GM19397 (cell line): Measurements from ENCODE around the gene ACTN4.

Experiments
- ATAC-seq: cut with Tn5 transposase; IDR thresholded peaks from one replicate; pipeline ENCODE4 v1.9.1; 2021; ENCODE audit warnings: mild to moderate bottlenecking, moderate library complexity; ENCODE audit not compliant: unreplicated experiment

Gene ACTN4

DNA sequence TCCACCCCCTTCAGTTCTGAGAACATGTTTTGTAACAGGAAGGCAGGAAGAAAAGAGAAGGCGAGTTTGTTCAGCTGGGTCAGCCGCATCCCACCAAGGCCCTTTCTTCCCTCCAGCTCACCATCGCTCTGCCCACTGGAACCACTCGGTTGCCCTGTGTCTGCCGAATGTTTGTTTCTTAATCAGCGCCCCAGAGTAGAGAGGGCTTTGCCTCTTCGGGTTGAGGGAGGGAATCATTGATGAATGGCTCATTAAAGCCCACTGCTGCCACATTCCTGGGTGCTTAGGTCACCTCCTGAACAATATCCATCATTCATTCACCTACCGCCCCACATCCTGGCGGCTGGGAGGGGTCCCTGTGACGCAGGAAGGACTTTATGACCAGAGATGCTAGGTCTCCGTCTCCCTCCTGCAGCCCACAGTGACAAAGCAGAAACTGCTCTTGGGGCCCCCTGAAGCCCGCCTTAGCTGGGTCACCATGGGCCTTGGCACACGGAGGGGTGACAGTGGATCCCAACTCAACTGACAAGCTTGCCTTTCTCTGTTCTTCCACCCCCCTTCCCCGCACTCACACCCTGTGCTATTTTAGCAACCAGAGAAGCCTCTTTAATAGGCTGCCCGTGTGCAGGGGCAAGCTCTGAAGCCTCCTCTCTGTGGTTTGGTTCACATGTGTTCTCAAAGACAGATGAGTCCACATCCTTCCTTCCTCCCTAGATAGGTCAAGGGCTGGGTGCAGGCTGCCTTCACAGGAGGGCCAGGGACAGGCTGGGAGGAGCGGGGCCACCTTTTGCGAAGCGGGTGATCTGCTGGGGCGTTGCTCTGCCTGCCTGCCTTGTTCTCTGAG, 46.2 kb downstream of the ACTN4 start:
- peak; percentile 52 for ATAC-seq

DNA sequence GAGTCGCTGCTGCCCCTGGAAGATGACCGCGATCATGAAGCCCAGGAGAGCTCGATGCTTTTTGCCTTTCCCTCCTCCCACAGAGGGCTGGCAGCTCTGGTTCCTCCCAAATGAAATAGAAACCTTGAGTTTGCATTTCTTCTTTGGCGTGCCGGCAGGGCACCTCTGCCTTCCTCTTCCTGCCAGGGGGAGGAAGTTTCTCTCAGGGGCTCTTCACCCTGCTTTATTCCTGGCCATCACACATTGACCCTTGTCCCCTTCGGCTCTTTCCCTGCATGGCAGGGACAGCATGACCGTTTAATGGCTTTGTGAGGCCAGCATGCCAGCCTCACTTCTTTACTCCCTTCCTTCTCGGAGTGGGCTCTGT, 47.9 kb downstream of the ACTN4 start:
- no peak for ATAC-seq

DNA sequence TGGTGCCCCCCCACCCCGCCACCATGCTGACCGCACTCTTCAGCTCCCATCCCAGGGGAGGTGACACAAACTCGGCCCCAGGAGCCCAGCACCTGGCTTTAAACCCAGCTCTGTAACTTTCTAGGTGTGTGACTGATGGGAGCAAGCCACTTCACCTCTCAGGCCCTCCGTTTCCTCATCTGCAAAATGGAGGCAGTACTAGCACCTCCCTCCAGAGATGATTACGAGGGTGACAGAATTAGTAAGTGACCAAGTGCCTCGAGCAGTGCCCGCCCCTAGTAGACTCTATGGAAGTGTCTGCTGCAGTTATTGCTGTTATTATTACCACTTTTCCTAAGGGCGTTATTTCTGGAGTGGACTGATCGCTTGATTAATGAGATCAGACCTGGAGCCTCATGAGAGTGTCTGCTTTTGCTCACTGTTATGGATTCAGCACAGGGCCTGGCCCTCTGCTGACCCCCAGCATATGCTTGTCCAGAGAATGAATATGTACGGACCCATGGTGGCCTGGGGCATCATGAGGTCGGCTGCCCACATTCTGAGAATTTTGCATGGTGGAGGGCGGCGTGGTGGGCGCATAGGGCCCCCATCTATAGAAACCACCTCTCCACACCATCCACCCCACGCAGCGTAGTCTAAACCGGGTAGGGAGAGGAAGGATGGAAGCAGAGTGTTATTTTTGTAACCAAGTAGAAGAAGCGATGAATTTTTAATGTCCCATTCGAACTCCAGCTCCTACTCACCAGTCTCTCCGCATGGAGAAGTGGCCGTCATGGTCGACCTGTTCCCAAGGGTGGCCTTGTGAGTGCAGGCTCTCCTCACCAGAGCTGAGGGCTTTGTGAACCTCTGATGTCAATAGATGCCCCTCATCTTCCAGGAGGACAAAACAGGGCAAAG, 48.6 kb downstream of the ACTN4 start:
- no peak for ATAC-seq

DNA sequence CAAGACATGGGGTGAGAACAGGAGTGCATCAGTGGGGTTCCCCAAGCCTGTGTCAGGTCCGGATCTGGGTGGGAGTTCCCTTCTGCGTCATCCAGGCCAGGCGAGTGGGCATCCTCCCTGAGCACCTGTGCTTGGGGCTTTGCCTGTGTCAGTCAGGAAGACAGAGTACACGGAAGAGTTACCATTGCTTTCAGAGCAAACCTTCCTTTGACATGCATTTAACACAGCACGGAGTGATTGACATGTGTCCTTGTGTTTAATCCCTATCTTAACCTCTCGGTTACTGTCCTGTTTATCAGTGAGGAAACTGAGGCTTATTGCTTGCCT, 49.2 kb downstream of the ACTN4 start:
- ATAC-seq: no peak

DNA sequence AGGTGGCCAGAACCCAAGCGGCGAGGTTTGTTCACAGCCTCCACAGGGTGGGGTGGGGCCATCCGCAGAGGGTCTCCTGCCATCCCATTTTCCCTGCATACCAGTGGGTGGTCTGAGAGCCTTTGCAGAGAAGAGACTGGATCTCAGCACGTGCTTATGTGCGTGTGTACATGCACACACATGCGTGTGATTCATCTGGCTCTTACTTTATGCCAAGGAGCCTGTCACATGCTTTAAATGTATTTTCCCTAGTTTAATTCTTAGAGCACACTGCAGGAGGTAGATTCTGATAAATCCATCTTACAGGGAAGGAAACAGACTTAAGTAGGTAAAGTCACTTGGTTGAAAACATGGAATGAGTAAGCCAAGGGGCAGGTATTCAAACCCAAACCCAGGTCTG, 49.7 kb downstream of the ACTN4 start:
- ATAC-seq: no peak

DNA sequence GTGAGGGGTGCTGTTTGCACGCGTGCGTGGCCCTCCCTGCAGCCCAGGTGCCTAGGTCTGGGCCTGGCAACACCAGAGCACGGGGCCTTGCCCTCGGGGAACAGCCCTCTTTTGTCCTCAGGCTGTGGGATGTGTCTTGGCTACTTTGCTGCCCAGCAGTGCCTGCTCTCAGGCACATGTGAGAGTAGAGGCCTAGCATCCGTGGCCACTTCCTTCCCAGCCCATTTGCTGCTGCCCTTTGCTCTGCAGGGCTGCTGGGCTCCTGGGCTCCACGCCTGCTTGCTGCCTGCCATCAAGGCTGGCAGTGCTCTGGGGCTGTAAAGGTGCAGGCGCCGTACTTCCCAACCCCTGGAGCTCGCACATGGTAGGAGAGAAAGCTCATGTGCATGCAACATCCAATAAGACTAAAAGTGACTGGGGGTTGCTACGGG, 50.2 kb downstream of the ACTN4 start:
- no peak for ATAC-seq

DNA sequence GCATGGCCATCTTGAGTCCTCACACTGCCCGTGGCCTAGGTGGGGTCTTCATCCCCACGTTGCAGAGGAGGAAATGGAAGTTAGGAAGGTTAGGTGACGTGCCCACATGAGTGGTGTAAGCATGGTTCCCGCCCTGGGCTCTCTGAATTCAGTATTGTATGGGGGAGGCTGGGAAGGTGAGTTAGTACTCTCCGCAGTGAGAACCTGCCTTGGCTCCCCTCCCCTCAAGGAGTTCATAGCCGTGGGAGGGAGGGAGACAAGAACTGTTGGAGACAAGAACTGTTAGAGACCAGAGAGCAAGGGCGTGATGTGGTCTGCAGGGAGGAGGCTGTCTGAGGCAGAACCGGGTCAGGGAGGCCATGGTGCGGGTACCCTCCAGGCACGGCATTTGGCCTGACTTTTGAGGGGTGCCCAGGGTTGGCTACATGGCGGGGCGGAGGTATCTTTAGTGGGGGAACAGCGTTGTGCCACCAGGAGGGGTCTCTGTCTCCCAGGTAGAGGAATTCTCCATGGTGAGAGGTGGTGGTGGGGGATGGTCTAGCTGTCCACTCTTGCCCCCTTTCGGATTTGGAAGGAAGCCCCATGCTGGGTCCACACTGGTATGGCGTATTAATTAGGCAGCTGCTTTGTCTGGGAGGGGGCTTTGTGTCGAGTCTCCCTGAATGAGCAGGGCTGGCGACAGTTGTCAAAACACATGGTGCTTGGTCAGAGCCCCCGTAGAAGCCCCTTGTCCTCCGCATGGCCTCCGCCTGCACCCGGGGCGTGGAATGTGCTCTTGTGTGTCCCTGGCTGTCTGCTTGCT, 51.0 kb downstream of the ACTN4 start:
- ATAC-seq: no peak

DNA sequence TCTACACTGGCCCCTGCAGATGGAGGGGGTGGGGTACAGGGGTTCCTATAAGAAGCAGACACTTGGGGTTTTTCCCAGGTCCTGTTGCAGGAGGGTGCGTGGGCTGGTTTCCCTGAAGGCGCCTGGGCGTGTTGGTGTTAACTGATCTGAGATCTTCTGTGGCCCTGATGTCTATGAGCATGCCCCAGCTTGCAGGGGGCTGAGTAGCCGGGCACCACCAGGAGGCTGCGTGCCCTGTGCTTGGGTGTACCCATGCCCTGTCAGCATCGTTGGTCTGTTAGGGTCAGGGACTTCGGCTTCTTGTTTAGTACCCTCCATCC, 51.5 kb downstream of the ACTN4 start:
- ATAC-seq: no peak

DNA sequence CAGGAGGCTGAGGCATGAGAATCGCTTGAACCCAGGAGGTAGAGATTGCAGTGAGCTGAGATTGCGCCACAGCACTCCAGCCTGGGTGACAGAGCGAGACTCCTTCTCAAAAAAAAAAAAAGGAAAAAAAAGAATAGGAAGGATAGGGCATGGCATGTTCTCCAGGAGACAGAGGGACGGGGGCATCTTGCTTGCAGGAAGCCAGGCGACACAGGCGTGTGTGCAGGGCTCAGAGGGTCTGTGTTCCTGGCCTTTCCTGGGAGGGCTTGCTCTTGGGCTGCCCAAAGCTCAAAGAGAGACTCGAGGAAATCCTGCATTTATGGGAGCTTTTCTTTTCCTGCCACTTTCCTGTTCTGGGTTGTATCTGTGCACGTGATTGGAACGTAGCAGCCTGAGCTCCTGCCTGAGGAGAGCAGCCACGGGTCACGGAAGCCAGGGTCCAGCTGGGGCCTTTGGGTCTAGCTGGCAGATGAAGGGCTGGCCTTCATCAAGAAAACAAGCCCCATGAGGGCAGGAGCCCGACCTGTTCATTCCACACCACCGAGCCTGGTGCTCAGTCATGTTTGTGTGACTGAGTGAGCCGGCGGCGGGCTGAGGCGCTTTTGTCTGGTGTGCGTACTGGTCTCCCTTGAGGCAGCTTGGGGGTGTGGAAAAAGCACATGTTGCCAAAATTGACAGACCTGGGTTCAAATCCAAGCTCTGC, 52.3 kb downstream of the ACTN4 start:
- no peak for ATAC-seq

DNA sequence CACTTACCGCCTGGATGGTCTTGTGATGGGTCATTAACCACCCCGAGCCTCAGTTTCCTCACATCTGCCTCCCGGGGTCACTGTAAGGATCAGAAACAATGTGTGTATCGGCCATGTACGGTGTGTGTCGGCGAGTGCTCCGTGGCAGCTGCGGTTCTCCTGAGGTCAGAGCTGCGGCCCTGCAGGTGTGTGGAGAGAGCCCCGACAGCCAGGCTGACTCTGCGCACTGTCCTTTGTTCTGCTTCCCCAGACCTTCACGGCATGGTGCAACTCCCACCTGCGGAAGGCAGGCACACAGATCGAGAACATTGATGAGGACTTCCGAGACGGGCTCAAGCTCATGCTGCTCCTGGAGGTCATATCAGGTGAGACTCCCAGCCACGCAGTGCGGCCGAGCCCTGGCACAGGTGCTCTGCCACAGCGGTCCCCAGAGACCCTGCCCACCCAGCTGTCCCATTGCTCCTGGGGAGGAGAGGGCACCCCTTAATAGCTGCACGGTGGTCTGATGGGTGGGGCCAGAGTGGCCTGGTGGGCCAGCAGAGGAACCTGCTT, 53.0 kb downstream of the ACTN4 start:
- ATAC-seq: no peak

DNA sequence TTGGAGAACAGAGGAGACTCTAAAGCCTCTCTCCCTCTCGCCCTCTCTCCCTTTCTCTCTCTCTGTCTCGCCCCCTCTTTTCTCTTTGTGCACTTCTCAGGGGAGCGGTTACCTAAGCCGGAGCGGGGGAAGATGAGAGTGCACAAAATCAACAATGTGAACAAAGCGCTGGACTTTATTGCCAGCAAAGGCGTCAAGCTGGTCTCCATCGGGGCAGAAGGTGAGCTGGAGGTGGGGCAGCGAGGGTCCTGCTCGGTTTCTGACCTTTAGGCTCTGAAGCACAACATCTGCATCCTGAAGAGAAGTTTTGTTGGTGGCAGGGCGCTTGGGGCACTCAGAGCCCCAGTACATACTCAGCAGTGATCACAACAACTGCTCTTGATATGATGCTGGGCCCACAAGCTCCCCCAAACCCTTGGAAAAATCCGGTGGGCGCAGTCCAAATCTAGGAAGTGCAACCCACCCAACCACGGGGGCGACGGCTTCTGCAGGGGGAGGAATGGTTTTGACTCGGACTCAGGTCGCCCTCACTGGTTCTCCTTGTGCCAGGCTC, 53.5 kb downstream of the ACTN4 start:
- no peak for ATAC-seq

DNA sequence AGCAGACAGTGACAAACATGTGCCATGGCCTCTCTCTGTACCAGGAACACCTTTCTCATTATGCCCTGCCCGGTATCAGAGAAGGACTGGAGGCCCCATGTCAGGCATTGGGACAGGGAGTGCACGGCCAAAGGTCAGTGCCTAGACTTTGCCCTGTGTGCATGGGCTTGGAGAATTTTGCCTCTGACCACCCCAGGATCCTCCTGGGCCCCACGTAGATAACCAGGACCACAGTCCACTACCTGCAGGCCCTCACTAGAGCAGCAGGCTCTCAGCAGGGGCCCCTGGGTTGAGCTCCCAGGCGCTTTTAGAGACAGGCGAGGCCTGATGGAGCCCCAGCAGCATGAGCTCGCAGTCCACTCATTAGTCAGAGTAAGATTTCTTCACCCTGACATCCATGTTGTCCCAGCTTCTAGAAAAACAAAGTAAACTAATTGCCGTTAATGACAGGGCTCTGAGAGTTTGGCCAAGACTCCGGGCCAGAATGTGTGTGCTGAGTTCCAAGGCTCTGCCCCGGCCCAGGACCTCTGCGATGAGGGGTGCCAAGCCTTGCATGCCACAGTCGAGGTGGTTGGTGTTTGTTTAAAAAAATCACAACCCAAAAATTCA, 54.1 kb downstream of the ACTN4 start:
- no peak for ATAC-seq

DNA sequence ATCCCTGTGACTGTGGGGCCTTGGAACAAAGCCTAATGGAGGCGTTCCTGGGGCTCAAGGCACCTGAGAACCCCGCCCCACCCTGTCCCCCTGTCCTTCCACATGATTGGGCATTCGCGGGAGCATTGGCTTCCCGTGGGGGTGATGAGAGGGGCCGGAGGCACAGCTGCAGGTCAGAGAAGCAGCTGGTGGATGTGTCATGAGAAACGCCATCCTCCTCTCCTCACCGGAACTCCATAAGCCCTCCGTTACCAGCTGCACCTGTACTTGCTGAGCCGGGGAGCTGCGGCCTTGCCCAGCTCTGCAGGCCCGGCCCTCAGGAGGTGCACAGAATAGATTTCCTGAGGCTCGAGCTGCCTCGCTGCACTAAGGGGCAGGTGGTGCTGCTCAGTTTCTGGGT, 54.8 kb downstream of the ACTN4 start:
- no peak for ATAC-seq

DNA sequence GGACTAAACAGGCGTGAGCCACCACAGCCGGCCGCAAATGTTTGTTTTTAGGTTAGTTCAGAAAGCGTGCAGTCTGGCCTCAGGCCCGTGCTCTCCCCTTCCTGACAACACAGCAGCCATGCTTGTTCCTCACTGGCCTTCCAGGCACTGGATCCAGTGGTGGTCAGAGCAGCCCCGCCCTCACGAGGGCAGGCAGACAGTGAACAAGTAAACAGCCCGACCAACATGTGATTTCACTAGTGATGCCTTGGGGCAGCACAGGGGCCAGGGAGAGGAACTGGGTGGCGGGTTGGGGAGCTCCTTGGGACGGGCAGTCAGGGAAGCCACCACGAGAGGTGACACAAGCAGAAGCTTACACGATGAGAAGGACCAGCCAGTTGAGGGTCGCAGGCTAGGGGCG, 56.1 kb downstream of the ACTN4 start:
- ATAC-seq: no peak

DNA sequence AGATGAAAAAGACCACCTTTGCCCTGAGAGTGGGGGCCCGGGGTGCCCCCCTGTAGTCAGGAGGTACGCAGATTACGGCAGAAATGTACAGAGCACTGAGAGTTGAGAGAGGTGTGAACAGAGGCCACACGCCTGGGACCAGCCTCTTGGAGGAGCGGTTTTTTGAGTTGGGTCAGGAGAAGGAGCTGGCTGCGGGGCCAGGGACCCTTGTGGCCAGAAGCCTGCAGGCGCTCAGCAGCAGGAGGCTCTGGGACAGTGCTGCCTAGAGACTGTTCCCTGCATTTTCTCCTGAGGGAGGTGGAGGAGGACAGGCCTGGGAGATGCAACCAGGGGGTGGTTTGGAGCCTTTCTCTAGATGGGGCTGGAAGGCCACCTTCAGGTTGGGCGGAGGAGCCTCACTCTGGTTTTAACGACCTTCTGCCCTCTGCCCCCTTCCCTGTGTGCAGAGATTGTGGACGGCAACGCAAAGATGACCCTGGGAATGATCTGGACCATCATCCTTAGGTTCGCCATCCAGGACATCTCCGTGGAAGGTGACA, 57.1 kb downstream of the ACTN4 start:
- no peak for ATAC-seq

DNA sequence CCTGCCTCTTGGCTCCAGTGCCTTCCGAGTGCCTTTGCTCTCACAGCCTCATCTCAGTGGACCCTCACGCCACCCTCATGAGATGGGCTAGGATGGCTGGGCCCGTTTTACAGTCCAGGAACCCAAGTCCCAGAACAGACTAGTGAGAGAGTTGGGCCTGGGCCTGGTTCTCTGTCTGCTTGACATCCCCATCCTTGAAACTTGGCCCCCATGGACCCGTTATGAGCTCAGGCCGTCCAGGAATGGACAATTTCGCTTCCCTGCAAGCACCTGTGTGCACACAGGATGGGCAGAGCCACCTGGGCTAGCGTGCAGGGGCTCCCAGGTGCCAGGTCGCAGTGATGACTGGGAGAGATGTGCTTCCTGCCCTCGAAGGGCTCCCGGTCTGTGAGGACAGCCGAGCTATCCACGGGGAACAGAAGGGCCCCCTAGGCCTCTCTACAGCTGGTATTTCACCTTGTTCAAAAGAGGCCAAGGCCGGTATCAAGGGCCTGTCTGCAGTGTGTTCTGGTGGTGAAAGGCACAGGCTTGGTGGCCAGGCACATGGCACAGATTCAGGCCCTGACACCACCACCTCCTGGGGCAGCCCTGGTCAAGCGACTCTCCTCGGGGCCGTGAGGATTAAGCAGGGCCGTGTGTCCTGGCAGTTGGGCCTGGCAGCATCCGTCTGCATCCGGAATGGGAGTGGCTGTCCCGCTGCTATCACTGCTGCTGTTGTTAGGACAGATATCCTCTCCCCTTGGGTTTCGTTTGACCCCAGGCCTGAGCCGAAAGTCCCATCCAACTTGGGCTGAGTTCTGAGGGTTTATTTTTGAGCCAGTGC, 58.0 kb downstream of the ACTN4 start:
- no peak for ATAC-seq

DNA sequence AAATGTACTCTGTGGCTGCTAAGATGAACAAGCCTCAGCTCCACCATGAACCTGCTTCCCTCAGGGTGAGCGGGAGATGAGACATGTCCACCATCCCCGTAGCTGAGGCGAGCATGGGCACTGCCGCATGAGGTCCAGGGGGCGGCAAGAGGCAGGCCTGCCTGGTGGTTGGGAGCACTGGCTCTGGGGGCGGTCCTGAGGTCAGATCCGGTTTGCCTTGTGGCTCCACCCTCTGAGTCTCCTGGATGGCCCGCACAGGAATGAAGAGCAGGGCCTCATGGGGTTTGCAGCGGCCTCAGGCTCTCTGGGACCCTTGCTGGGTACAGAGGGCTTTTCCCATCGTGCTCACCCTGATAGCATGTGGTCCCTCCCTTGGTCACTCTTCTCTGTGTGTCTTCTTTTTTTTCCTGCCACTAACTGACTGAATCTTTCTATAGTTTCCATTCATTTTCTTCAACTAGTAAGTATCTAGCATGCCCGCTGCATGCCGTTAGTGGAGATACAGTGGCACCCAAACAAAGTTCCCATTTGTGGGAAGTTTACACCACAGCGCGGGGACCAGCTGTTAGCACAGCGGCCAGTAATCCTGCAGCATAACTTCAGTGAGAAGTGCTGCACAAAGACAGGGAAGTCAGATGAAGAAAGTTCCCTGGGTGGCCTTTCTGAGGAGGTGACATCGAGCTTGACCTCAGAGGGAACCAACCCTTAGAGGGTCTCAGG, 59.5 kb downstream of the ACTN4 start:
- ATAC-seq: no peak

DNA sequence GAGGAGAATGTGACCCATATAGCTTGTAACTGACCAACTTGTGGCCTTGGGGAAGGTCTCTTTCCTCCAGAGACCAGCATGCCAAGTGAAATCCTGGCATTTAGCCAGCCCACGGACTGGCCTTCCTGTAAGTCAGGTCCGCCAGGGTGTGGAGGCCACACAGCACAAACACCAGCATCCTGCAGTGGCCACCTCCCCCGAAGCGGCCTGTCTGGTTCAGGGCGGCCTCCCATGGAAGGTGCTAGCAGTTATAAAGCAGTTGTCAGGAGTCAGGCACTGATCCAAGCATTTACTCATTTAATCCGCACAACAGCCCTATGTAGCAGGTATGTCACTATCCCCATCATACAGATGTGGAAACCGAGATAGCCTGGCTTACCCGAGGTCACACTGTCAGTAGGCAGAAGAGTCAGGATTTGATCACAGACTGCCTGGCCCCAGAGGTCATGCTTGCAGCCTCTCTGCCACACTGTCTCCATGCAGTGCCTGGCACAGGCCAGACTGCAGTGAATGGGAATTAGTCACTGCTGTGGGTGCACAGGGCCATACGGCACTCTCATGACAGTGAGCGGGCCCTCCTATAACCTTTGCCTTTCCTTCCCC, 60.2 kb downstream of the ACTN4 start:
- ATAC-seq: no peak
